Ectodermal cell (in vitro differentiated cells): ENCODE results near the gene ZWILCH.

Source experiments
- H3K27ac ChIP-seq: 2 replicates; pipeline ENCODE4 v1.7.0; 2013; ENCODE audit warnings: mild to moderate bottlenecking, low read depth, low read length; ENCODE audit not compliant: insufficient read depth, poor library complexity, severe bottlenecking
- H3K27me3 ChIP-seq: 2 replicates; pipeline ENCODE4 v1.7.0; 2013; ENCODE audit warnings: mild to moderate bottlenecking, low read length; ENCODE audit not compliant: insufficient read depth, control insufficient read depth, poor library complexity, severe bottlenecking
- H3K36me3 ChIP-seq: one replicate; pipeline ENCODE4 v1.7.0; 2013; ENCODE audit warnings: low read length; ENCODE audit not compliant: control insufficient read depth, insufficient read depth
- H3K4me1 ChIP-seq: one replicate; pipeline ENCODE4 v1.7.0; 2013; ENCODE audit warnings: low read length; ENCODE audit not compliant: control insufficient read depth, insufficient read depth
- H3K4me3 ChIP-seq: 2 replicates; pipeline ENCODE4 v1.7.0; 2013; ENCODE audit warnings: low read depth, low read length, control low read depth; ENCODE audit not compliant: insufficient read depth
- H3K9me3 ChIP-seq: 2 replicates; pipeline ENCODE4 v1.7.0; 2013; ENCODE audit warnings: mild to moderate bottlenecking, low read length, moderate library complexity; ENCODE audit not compliant: control insufficient read depth
- WGBS, 2 experiments: methylation state at CpG; one replicate each; pipeline ENCODE4 v1.1.7; 2013; ENCODE audit warnings: missing lambda C conversion rate in 2 of 2; 5-methylcytosine and 5-hydroxymethylcytosine counted together

Gene ZWILCH

DNA sequence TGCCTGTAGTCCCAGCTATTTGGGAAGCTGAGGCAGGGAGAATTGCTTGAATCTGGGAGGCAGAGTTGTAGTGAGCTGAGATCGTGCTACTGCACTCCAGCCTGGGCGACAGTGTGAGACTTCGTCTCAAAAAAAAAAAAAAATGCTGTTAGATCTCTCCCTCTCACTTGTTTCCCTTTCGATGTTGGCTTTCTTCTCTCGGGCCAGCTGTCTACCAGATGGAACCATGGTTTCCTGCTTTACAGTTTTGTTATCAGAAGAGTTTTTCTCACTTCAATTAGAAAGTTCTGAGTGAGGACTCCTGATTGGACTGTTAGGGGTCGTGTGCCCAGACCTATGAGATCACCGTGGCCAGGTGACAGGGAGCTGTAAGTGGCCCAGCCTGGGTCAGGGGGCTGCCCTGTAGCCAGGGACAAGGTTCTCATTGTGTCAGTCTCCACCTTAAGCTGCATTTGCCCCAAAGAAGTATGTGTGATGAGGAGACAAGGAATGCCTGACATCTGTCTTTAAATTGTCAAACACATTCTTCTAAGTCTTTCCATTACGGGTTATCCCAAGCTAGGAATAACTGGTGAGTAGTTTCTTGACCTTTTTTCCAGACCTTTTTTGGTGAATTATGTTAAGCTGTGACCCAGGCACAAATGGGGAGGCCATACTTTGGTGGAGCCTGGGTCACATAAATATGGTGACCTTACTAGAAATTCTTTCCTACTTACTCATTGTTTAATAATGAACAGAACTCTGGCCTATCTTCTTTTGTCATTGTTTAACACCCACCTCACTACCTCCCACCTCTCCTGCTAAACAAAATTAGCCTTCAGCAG, 32.7 kb upstream of the ZWILCH start:
- Histone ChIP-seq H3K27ac (no peak overlapping the region), H3K36me3 (no peaks in the 10 kb centered on the region), H3K27me3 (no peaks in the 10 kb centered on the region), H3K4me3 (no peak overlapping the region), H3K4me1 (peaks cover 8% of the 10 kb centered on the region), H3K9me3 (no peaks in the 10 kb centered on the region)
- WGBS, 2 experiments = 87 to 89% methylated on average over 8 of the region's 8 CpGs

DNA sequence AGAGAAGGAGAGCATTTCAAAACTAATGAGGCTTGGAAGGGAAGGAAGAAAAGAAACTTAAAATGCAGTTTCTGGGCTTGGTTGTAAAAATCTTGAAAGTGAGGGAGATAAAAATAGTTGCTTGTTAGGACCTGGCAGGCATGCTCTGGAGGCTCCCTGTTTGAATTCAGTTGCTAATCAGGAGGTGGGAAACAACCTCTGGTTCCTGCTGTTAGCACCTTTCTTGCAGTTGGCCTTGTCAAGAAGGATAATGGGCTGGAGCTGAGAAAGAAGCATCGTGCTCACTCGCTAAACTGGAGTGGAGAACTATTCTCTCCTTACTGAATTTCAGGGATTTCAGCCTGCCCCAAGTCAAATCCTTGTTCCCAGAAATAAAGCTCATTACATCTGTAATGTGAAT, 31.0 kb upstream of the ZWILCH start:
- Histone ChIP-seq H3K36me3 (no peaks in the 10 kb centered on the region), H3K9me3 (no peaks in the 10 kb centered on the region), H3K27me3 (no peaks in the 10 kb centered on the region), H3K27ac (no peak overlapping the region), H3K4me3 (no peak overlapping the region), H3K4me1 (peaks cover 8% of the 10 kb centered on the region)
- 0 to 4% methylated on average over 2 of the region's 2 CpGs for WGBS, 2 experiments

DNA sequence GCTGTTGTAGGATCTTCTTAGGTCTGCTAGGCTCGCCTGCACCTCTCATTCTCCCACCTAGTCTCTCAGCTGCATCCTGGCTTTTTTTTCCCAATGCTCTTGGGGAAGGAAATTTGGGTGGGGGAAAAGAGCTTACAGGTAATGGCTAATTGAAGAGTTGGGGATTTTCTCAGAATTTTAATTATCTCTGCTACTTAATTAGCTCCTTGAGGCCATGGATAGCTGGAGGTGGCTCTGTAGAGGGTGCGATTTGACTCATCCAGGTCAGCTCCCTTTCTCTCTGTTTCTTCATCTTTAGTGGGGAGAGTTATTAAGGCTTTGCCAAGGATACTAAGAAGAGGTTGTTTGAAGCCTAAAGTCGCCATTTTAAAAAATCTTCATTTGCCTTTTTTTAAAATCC, 30.2 kb upstream of the ZWILCH start:
- 72 to 84% methylated on average over 3 of the region's 3 CpGs for WGBS, 2 experiments
- no peaks in the 10 kb centered on the region for H3K9me3 ChIP-seq
- H3K27ac ChIP-seq = no peak overlapping the region
- no peak overlapping the region for H3K4me3 ChIP-seq
- H3K27me3 ChIP-seq = no peaks in the 10 kb centered on the region
- peaks cover 8% of the 10 kb centered on the region for H3K4me1 ChIP-seq
- H3K36me3 ChIP-seq = no peaks in the 10 kb centered on the region

DNA sequence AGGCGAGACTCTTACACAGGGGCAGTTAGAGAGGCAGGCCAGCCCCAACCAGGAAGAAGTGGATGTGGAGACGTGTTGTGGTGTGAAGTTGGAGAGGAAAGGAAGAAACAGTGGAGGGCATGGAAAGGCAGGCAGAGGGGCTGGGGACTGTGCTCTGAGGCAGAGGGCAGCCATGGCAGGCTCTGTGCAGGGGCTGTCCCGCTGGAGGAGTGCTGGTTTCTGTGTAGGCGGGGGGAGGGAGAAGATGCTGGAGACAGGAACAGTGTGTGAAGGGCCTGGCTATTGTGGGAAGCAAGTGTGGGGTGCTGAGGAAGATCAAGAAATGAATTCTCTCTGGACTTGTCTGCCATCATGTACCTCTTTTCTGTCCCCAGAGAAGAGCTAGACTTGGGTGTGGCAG, 28.6 kb upstream of the ZWILCH start:
- Histone ChIP-seq H3K9me3 (no peaks in the 10 kb centered on the region), H3K27me3 (no peaks in the 10 kb centered on the region), H3K27ac (no peak overlapping the region), H3K36me3 (no peaks in the 10 kb centered on the region), H3K4me3 (no peak overlapping the region), H3K4me1 (peaks cover 8% of the 10 kb centered on the region)
- 78 to 86% methylated on average over 4 of the region's 4 CpGs for WGBS, 2 experiments

DNA sequence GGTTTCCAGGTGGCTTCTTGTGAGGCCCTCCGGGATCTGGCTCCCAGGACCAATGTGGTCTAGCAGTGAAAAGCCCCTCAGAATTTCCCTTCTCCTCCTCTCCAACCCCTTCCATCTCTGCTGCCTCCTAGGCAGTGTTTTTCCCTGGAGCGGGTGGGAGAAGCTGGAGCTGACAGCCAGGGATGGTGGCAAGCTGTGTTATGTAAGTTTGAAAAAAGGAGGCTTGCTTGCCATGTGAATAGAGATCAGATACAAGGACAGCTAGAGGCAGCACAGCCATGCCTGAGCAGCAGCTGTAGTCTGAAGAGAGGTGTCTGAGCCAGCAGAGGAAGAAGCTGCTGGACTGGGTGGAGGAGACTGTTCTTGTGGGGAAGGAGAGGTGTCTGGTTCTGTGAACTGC, 28.1 kb upstream of the ZWILCH start:
- no peak overlapping the region for H3K4me3 ChIP-seq

GRCh38 chr15:66480267-66480666, 24.9 kb upstream of the ZWILCH start:
- Histone ChIP-seq H3K36me3 (peaks cover 11% of the 10 kb centered on the region), H3K27me3 (no peaks in the 10 kb centered on the region), H3K4me3 (no peak overlapping the region), H3K4me1 (peaks cover 8% of the 10 kb centered on the region), H3K27ac (no peak overlapping the region), H3K9me3 (no peaks in the 10 kb centered on the region)
- 96 to 97% methylated on average over 6 of the region's 6 CpGs for WGBS, 2 experiments

More for the DNA sequence above, 28.1 kb upstream of the ZWILCH start:
- Histone ChIP-seq H3K36me3 (peaks cover 5% of the 10 kb centered on the region), H3K4me1 (peaks cover 8% of the 10 kb centered on the region), H3K27me3 (no peaks in the 10 kb centered on the region), H3K27ac (no peak overlapping the region), H3K9me3 (no peaks in the 10 kb centered on the region)
- WGBS, 2 experiments = 78 to 91% methylated on average over 2 of the region's 2 CpGs

GRCh38 chr15:66481107-66481856, 23.8 kb upstream of the ZWILCH start:
- 95 to 96% methylated on average over 10 of the region's 10 CpGs for WGBS, 2 experiments
- no peaks in the 10 kb centered on the region for H3K9me3 ChIP-seq
- peaks cover 5% of the 10 kb centered on the region for H3K4me1 ChIP-seq
- no peak overlapping the region for H3K27ac ChIP-seq
- H3K27me3 ChIP-seq = no peaks in the 10 kb centered on the region
- peaks cover 11% of the 10 kb centered on the region for H3K36me3 ChIP-seq
- H3K4me3 ChIP-seq = no peak overlapping the region

- no peak overlapping the region for H3K4me3 ChIP-seq
- WGBS, 2 experiments = 90 to 95% methylated on average over 9 of the region's 9 CpGs
- H3K9me3 ChIP-seq = no peaks in the 10 kb centered on the region
- H3K36me3 ChIP-seq = peaks cover 19% of the 10 kb centered on the region
- H3K27ac ChIP-seq = no peak overlapping the region
- no peaks in the 10 kb centered on the region for H3K4me1 ChIP-seq
- no peaks in the 10 kb centered on the region for H3K27me3 ChIP-seq
Measured at GRCh38 chr15:66482539-66482938, 22.6 kb upstream of the ZWILCH start.

DNA sequence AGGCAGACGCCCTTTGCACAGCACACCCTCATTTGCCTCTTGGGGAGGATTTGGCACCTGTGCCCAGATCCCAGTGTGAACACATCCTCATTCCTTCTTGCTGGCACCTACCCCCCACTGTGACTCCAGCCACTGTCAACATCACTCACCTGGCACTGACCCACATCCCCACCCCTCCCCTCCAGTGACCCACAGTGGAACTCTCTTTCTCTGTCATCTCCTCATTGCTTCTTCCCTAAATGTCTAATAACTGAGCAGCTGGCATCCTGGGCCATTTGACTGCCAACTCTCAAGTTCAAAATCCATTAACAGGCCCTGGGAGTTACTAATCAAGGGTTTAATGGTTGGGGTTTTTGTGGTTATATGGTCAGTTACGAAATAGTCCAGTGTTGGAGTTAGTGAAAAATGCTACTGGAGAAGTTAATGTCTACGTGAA, 22.0 kb upstream of the ZWILCH start:
- no peaks in the 10 kb centered on the region for H3K4me1 ChIP-seq
- H3K27ac ChIP-seq = no peak overlapping the region
- peaks cover 24% of the 10 kb centered on the region for H3K36me3 ChIP-seq
- H3K27me3 ChIP-seq = no peaks in the 10 kb centered on the region
- no peak overlapping the region for H3K4me3 ChIP-seq
- 92 to 94% methylated on average over 3 of the region's 3 CpGs for WGBS, 2 experiments
- no peaks in the 10 kb centered on the region for H3K9me3 ChIP-seq

DNA sequence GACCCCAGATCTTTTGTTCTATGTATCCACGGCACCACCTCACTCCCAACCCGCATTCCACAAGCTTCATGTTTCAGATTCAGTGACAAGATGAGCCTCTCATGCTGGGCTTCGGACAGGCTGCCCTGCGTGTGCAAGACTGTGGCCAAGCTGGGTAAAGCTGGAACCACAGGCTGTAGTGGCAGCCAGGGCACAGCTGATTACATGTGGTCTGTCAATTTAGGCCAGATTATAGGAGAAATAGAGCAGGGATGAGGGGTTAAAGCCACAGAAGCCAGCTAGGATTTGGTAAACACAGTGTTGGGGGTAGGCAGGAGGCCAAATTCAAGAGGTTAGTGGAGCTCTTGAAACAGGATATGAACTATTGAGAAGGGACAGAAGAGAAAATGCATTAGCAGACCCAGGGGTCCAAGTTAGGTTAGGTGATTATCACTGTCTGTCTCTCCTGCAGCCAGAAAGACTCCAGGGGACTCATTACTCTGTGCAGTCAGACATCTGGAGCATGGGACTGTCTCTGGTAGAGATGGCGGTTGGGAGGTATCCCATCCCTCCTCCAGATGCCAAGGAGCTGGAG, 20.5 kb upstream of the ZWILCH start:
- Histone ChIP-seq H3K4me1 (no peaks in the 10 kb centered on the region), H3K36me3 (peaks cover 26% of the 10 kb centered on the region), H3K27ac (no peak overlapping the region), H3K9me3 (no peaks in the 10 kb centered on the region), H3K4me3 (no peak overlapping the region), H3K27me3 (no peaks in the 10 kb centered on the region)
- 90 to 94% methylated on average over 5 of the region's 5 CpGs for WGBS, 2 experiments
